A673 (cell line): ENCODE data around the gene CCDC174. TPM values are rescaled to one million over a fixed set of nuclear protein-coding genes. Genes with fewer than 3 reads are reported as not detected.

Source experiments
- BruUV-seq: library from RNA; stranded (reverse); fragments of 400-500 nt; replicated peaks from 2 replicates; lab custom pipeline; 2021; lab: Mats Ljungman, UMichigan
- CTCF ChIA-PET: fragments of 300-600 bp; sonication (Branson Sonifier 250); formaldehyde crosslinking; loops from one replicate; lab custom pipeline; 2022; ENCODE audit warnings: antibody characterized with exemption; lab: Charles Lee
- POLR2A ChIA-PET: fragments of 300-600 bp; sonication (Branson Sonifier 250); formaldehyde crosslinking; loops from one replicate; lab custom pipeline; 2022; ENCODE audit warnings: antibody characterized with exemption; ENCODE audit not compliant: low non-redundant PET; lab: Charles Lee
- DNase-seq: peaks from one replicate; pipeline ENCODE4 v3.0.0-alpha.2; 2015; ENCODE audit warnings: low spot score
- H3K27ac ChIP-seq: fragments of 200-600 bp; sonication (generic); 2 replicates; pipeline ENCODE4 v1.5.1; 2016; ENCODE audit warnings: mixed run types, low read depth, mild to moderate bottlenecking, mixed read lengths, antibody characterized with exemption, low read length; ENCODE audit not compliant: poor library complexity, severe bottlenecking
- H3K27me3 ChIP-seq: fragments of 200-600 bp; sonication (generic); replicated peaks from 2 replicates; pipeline ENCODE4 v1.6.1; 2017; ENCODE audit warnings: mixed run types, low read depth, mild to moderate bottlenecking, mixed read lengths, antibody characterized with exemption, low read length; ENCODE audit not compliant: insufficient read depth, poor library complexity
- H3K36me3 ChIP-seq: fragments of 200-600 bp; sonication (generic); 2 replicates; pipeline ENCODE4 v1.6.1; 2016; ENCODE audit warnings: mixed run types, mild to moderate bottlenecking, mixed read lengths, antibody characterized with exemption, low read length; ENCODE audit not compliant: insufficient read depth, poor library complexity, severe bottlenecking
- H3K4me1 ChIP-seq: fragments of 200-600 bp; sonication (generic); 2 replicates; pipeline ENCODE4 v1.6.1; 2017; ENCODE audit warnings: mixed run types, mild to moderate bottlenecking, mixed read lengths, antibody characterized with exemption, low read length; ENCODE audit not compliant: insufficient read depth, poor library complexity, severe bottlenecking
- H3K4me3 ChIP-seq: fragments of 200-600 bp; sonication (generic); 2 replicates; pipeline ENCODE4 v1.5.1; 2016; ENCODE audit warnings: low read depth, mixed run types, mild to moderate bottlenecking, mixed read lengths, low read length; ENCODE audit not compliant: poor library complexity, severe bottlenecking
- H3K9me3 ChIP-seq: fragments of 200-600 bp; sonication (generic); 2 replicates; pipeline ENCODE4 v1.6.1; 2016; ENCODE audit warnings: mixed run types, low read depth, mild to moderate bottlenecking, mixed read lengths, antibody characterized with exemption, low read length; ENCODE audit not compliant: poor library complexity, severe bottlenecking
- EZH2 ChIP-seq: fragments of 200-600 bp; sonication (generic); IDR thresholded peaks from 2 replicates; pipeline ENCODE4 v1.6.1; 2017; ENCODE audit warnings: borderline replicate concordance, low read depth, mild to moderate bottlenecking, mixed read lengths, antibody characterized with exemption, low read length; ENCODE audit not compliant: poor library complexity, severe bottlenecking
- intact Hi-C: fragments of 100-400 bp; cut with micrococcal nuclease; formaldehyde crosslinking; loops from one replicate; pipeline ENCODE4 v1.10.0; 2022; ENCODE audit not compliant: unreplicated experiment
- total RNA-seq: library from RNA; stranded (reverse); gene quantifications from 2 replicates; pipeline ENCODE4 v1.2.3, GENCODE V29; 2021
- TF ChIP-seq, protein P1 (sequence below): fragments of 300-800, 200-600 bp; sonication (generic); conservative IDR thresholded peaks from 2 replicates; pipeline ENCODE4 v1.5.1; 2017; ENCODE audit warnings: low read depth, mild to moderate bottlenecking, antibody characterized with exemption, low read length, moderate library complexity, mixed read lengths

The CCDC174 gene
- total RNA-seq, 1 experiment from 2014 or later, result 19.8 TPM

DNA sequence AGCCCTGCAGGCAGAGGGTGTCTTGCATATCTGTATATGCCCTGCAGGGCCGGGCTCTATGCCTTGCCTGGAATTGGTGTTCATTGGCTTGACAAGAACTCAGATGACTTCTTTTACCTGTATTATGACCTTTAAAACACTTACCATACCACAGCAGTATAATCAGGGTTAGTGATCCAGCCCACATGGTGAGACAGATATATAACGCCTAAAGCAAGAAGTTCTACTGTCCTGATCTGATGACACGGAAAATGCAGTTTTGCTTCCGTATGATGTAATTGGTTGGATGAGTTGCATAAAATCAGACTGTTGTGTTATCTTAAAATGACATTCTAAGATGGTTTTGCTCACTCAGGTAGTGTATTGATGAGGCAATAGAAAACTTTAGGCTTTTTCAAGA lies 9.4 kb downstream of the CCDC174 start:
- no peak for DNase-seq
- H3K9me3 ChIP-seq, result no peaks in the 10 kb centered on the region
- CTCF ChIA-PET, result no interaction called here
- no peak overlapping the region for H3K27ac ChIP-seq
- no TSS peak for BruUV-seq
- TF ChIP-seq EZH2, result no peak
- TF ChIP-seq, protein P1, sequence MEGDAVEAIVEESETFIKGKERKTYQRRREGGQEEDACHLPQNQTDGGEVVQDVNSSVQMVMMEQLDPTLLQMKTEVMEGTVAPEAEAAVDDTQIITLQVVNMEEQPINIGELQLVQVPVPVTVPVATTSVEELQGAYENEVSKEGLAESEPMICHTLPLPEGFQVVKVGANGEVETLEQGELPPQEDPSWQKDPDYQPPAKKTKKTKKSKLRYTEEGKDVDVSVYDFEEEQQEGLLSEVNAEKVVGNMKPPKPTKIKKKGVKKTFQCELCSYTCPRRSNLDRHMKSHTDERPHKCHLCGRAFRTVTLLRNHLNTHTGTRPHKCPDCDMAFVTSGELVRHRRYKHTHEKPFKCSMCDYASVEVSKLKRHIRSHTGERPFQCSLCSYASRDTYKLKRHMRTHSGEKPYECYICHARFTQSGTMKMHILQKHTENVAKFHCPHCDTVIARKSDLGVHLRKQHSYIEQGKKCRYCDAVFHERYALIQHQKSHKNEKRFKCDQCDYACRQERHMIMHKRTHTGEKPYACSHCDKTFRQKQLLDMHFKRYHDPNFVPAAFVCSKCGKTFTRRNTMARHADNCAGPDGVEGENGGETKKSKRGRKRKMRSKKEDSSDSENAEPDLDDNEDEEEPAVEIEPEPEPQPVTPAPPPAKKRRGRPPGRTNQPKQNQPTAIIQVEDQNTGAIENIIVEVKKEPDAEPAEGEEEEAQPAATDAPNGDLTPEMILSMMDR, result no peak
- H3K4me3 ChIP-seq, result no peak overlapping the region
- peaks cover 98% of the 10 kb centered on the region for H3K36me3 ChIP-seq
- POLR2A ChIA-PET, result no interaction called here
- H3K4me1 ChIP-seq, result no peaks in the 10 kb centered on the region
- H3K27me3 ChIP-seq, result no peaks in the 10 kb centered on the region
- intact Hi-C loops, result no loop called here

DNA sequence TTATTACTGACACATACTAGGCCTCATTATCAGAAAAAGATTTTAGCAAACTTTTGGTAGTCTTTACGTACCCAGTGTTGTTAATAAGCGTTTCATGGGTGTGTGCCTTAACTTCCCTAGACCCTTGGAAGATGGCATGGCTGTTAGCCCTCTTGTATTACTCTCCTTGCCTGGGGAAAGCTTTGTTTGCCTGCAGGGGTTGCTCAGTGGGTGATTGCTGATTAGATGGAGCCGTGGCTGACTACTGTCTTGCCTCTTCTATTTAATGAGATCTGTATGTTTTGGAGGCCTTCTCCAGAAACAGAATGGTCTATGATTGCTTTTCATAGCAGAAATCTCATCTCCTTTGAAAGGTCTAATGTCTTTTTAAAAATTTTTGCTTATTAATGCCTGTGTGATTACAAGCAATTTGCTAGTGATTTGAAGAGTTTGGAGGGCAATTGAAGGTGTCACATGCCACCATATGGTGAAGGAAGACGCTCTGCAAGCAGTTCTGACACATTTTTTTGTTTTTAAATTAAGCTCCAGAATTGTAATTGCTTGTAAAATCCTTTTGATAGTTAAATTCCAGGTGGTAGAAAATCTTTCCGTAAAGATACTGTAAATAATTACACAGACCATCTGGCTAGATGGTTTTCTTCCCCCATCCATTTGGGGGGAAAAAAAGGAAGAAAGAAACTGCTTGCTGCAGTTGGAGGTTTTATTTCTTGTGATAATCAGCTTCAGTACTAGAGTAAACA lies 12.0 kb downstream of the CCDC174 start:
- H3K4me1 ChIP-seq, result no peaks in the 10 kb centered on the region
- no peak overlapping the region for H3K4me3 ChIP-seq
- no peaks in the 10 kb centered on the region for H3K9me3 ChIP-seq
- no peaks in the 10 kb centered on the region for H3K27me3 ChIP-seq
- TF ChIP-seq, protein P1, result no peak
- TF ChIP-seq EZH2, result no peak
- CTCF ChIA-PET, result no interaction called here
- no peak for DNase-seq
- no peak overlapping the region for H3K27ac ChIP-seq
- no TSS peak for BruUV-seq
- peaks cover 97% of the 10 kb centered on the region for H3K36me3 ChIP-seq
- intact Hi-C loops, result no loop called here
- POLR2A ChIA-PET, result interaction anchor here (0.7 kb wide), 1 partner anchor 12 kb away, joined by 3 read pairs; the partner anchor contains the start of gene CCDC174

DNA sequence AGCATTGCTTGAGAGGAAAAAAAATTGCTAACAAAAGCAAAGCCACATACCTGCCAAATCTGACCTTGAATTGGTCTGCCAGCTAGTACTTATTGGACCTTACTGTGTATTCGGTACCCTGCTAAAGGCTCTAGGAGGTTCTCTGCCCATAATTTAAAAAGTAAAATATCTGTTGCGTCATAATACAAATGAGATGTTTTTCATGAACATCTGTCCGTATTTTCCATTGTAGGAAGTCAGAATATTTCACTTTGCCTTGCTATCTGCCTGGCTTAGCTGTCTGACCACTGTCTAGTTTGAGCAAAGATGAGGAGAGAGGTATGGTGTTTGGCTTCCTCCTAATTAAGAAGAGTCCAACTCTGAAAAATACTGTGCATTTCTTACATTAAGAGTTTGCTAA lies 12.6 kb downstream of the CCDC174 start:
- Histone ChIP-seq H3K4me3 (no peak overlapping the region), H3K4me1 (no peaks in the 10 kb centered on the region), H3K27me3 (no peaks in the 10 kb centered on the region), H3K27ac (no peak overlapping the region), H3K36me3 (peaks cover 97% of the 10 kb centered on the region), H3K9me3 (no peaks in the 10 kb centered on the region)
- BruUV-seq, result no TSS peak
- TF ChIP-seq, protein P1, result no peak
- no peak for TF ChIP-seq EZH2
- intact Hi-C loops, result no loop called here
- ChIA-PET CTCF (no interaction called here), POLR2A (interaction anchor here (0.7 kb wide), 1 partner anchor 12 kb away, joined by 3 read pairs; the partner anchor contains the start of gene CCDC174)
- no peak for DNase-seq
